ENCODE results near the gene HDAC11.
"Not testable (repeated sequence)": the region's sequence is repeated elsewhere in the genome, so short reads cannot be mapped to it uniquely, and the experiment has no call there.

Gene HDAC11

GRCh38 chr3:13508496-13508895 lies 28.4 kb downstream of the HDAC11 start:
- no peak for DNase-seq

GRCh38 chr3:13509059-13509815 lies 29.1 kb downstream of the HDAC11 start:
- no peak for DNase-seq

- DNase-seq, result no peak
Measured at GRCh38 chr3:13509816-13510192, 29.7 kb downstream of the HDAC11 start.

GRCh38 chr3:13512451-13512850 lies 32.3 kb downstream of the HDAC11 start:
- no peak for DNase-seq

- no peak for DNase-seq
Measured at GRCh38 chr3:13513051-13513912, 33.2 kb downstream of the HDAC11 start.

GRCh38 chr3:13513913-13514517 lies 33.9 kb downstream of the HDAC11 start:
- no peak for DNase-seq

GRCh38 chr3:13514639-13515435 lies 34.7 kb downstream of the HDAC11 start:
- DNase-seq, result no peak

- no peak for DNase-seq
Measured at GRCh38 chr3:13515786-13516759, 36.0 kb downstream of the HDAC11 start.

- DNase-seq, result no peak
Measured at GRCh38 chr3:13516760-13517135, 36.6 kb downstream of the HDAC11 start.

- no peak for DNase-seq
Measured at GRCh38 chr3:13517253-13517977, 37.3 kb downstream of the HDAC11 start.

GRCh38 chr3:13518516-13518953 lies 38.4 kb downstream of the HDAC11 start:
- DNase-seq, result no peak

GRCh38 chr3:13519006-13519791 lies 39.1 kb downstream of the HDAC11 start:
- DNase-seq, result no peak

- no peak for DNase-seq
Measured at GRCh38 chr3:13520326-13520880, 40.3 kb downstream of the HDAC11 start.

- no peak for DNase-seq
Measured at GRCh38 chr3:13521309-13521708, 41.2 kb downstream of the HDAC11 start.

- not testable (repeated sequence) for DNase-seq
Measured at GRCh38 chr3:13521749-13522148, 41.6 kb downstream of the HDAC11 start.

GRCh38 chr3:13522236-13522635 lies 42.1 kb downstream of the HDAC11 start:
- no peak for DNase-seq

- no peak for DNase-seq
Measured at GRCh38 chr3:13524979-13525669, 45.0 kb downstream of the HDAC11 start.

GRCh38 chr3:13525827-13526625 lies 45.9 kb downstream of the HDAC11 start:
- DNase-seq, result no peak
